Measurements from ENCODE around the gene MPP2.
"Not testable (repeated sequence)": the region's sequence is repeated elsewhere in the genome, so short reads cannot be mapped to it uniquely, and the experiment has no call there.

MPP2 gene

DNA sequence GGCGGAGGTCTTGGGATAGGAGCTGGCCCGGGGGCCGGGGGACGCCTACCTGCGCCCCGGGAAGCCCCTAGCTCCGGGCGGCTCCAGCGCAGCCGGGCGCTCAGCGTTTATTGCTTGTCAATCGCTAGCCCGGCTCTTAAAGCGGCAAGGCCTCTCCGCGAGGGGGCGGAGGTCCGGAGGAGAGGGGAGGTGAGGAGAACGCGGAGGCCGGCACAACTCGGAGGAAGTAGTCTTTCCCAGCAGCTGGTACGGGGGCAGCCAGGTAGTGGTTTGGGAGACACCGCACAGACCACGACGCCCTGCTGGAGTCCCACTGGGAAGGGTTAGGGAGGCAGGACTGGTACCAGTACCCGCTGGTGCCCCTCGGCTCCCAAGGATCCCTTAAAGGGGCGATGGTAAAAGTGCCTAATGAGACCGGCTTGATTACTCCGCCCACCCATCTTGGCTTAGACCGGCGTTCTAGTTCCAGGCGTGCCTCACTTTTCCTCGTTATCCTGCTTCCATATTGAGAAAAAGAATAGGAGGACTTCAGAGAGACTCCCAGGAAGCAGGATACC, at the start of gene MPP2:
Gene MPP2, minus strand, starts transcription at position 112 of the 557 bp plus-strand sequence. CDS start 3,076 bp downstream, outside the sequence.
- DNase-seq, result peak; percentile 76

- DNase-seq, result no peak
Observed at GRCh38 chr17:43956222-43956621, 48.9 kb upstream of the MPP2 start.

DNA sequence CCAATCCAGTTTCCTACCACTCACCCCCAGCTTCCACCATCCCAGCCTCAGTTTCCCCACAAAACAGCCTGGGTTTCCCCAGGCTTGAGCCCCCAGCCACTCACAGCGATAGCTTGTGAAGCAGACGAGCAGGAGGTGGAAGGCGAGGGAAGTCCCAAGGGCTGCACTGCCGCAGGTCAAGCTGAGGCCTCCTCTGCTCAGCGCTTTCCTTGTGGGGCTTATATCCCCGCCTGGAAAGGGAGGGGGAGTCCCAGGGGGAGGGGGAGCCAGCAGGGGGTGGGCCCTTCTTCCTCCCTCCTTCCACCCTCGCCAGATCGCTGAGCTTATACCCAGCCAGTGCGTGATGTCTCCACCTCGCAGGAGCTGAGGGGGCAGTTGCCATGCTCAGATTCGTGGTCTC, 46.4 kb upstream of the MPP2 start, which contains the start of gene PYY:
Gene PYY, minus strand, starts transcription at position 195 of the 400 bp plus-strand sequence. CDS start 457 bp downstream, outside the sequence.
- no peak for DNase-seq

DNA sequence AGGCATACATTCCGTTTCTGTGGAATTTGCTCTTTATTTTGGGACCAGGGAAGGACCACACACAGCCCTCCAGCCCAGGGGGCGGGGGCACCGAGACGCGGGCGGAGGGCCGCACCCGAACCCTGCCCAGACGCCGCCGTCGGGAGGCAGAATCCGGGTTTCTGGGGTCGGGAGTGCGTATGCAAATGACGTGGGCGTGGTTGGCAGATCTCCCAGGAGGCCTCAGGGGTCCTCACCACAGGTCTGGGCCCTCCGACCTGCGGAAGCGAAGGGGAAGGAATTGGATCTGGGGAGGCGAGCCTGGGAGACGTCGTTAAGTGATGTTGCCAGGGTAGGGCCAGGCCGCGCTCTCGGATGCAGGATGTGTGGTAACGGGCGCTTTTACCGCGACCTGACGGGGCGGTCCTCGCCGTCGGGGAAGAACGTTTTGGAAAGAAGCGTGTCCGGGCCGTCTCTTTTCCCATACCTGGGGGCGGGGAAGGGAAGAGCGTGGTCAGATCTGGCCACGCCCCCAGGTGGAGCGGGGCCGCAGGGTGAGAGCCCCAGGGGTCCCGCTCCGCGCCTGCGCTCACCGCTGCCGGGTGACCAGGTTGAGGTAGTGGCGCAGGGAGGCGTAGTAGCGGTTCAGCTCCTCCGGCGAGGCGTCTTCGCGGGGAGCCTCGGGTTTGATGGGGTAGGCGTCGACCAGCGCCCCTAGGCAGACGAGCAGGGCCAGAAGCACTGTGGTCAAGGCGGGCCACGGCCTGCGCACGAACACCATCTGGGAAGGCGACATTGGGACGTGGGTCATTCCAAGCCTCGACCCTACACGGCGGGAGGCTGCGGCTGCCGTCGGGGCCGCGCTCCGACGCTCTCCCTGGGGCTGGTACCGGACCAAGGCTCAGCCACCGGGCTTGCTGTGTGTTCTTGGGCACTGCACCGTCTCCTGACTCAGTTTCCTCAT, 45.7 kb upstream of the MPP2 start:
- peak; percentile 68 for DNase-seq

GRCh38 chr17:43952351-43952723, 45.0 kb upstream of the MPP2 start:
- no peak for DNase-seq

- DNase-seq, result no peak
Observed at GRCh38 chr17:43951750-43952149, 44.4 kb upstream of the MPP2 start.

DNA sequence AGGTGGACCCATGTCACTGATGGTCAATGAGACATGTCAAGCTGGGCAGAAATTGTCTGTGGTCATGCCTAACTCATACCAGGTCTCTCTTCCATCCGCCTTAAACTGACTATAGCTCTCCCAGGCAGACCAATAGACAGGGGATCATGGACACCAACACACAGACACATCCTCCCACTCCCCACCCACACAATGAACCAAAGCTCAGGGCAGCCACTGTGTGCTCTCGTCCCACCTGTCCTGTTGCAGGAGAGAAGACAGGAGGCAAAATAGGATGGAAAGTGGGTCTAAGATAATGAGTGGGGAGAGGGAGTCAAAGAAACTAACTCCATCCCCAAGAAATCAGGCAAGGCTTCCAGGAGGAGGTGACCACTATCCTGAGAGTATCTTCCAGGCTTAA, 43.2 kb upstream of the MPP2 start:
- DNase-seq, result no peak

- DNase-seq, result no peak
Observed at GRCh38 chr17:43949781-43950180, 42.4 kb upstream of the MPP2 start.

GRCh38 chr17:43946781-43947180, 39.4 kb upstream of the MPP2 start:
- no peak for DNase-seq

- no peak for DNase-seq
Observed at GRCh38 chr17:43945074-43945829, 37.9 kb upstream of the MPP2 start.

- DNase-seq, result no peak
Observed at GRCh38 chr17:43942051-43942685, 34.8 kb upstream of the MPP2 start, which contains the start of gene PPY. PPY (minus strand) TSS chr17:43942476; CDS start chr17:43941654, 822 bp downstream.

DNA sequence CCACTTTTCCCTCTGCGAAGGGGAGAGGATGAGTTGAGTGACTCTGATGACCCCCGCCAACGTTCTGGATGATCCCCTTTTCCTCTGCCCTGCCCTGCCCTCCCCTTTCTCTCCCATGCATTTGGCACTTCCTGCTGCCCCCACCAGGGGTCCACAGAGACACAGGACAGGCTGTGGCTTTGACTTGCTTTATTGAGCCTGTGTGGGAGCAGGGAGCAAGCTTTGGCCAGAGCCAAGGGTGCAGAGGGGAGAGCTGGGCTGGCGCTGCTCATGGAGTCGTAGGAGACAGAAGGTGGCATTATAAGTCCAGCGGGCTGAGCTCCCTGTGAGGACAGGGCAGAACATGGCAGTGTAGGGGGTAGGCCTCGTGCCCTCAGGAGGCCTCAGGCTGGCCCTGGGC, 33.3 kb upstream of the MPP2 start:
- DNase-seq, result no peak

DNA sequence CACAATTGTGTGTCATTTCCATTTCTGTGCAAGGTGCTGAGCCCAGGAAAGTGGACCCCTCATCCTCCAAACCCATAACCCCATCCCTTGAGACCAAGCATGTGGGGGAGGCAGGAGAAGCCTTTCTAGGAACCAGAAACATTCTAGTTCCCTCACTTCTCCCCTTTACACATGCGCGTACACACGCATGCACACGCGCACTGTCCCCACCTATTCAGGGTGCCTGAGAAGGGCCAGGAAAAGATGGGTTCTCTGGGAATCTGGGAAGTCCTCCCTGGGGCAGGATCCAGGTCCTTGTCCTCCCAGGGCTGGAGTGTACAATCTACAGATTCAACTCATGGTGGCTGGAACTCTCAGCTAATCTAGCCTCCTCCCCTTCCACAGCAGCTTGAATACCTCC, 32.5 kb upstream of the MPP2 start:
- no peak for DNase-seq

- DNase-seq, result not testable (repeated sequence)
Observed at GRCh38 chr17:43939452-43939851, 32.1 kb upstream of the MPP2 start.

GRCh38 chr17:43938838-43939182, 31.5 kb upstream of the MPP2 start:
- DNase-seq, result no peak

GRCh38 chr17:43936434-43936833, 29.1 kb upstream of the MPP2 start:
- DNase-seq, result no peak

- DNase-seq, result no peak
Observed at GRCh38 chr17:43935926-43936261, 28.6 kb upstream of the MPP2 start.

- no peak for DNase-seq
Observed at GRCh38 chr17:43935204-43935925, 28.0 kb upstream of the MPP2 start.

GRCh38 chr17:43932923-43933322, 25.6 kb upstream of the MPP2 start:
- DNase-seq, result no peak

DNA sequence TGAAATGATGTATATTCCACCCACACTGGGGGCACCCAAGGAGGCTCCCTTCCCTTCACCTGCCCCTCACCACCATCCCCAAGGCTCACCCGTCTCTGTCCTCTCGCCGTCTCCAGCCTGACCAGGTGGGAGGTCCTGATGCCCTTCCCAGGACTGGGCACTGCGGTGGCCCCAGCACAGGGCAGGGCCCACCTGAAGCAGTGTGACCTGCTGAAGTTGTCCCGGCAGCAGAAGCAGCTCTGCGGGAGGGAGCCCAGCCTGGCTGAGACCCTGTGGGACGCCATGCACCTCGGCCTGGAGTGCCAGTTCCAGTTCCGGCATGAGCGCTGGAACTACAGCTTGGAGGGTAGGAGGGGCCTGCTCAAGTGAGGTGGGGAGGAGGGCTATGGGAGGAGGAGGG, 25.0 kb upstream of the MPP2 start:
- DNase-seq, result no peak

GRCh38 chr17:43931062-43931571, 23.8 kb upstream of the MPP2 start:
- DNase-seq, result no peak

- DNase-seq, result no peak
Observed at GRCh38 chr17:43928609-43929008, 21.3 kb upstream of the MPP2 start.
